NT2/D1 (cell line): ENCODE results near the gene GPR63.

Source experiments
- SUZ12 ChIP-seq: IDR thresholded peaks from 2 replicates; pipeline ENCODE4 v1.6.1; 2011; ENCODE audit not compliant: insufficient read length, insufficient read depth; ENCODE audit errors: extremely low read depth
- YY1 ChIP-seq: IDR thresholded peaks from 2 replicates; pipeline ENCODE4 v1.6.1; 2011; ENCODE audit not compliant: insufficient read length, insufficient read depth
- ZNF274 ChIP-seq: IDR thresholded peaks from 2 replicates; pipeline ENCODE4 v1.6.1; 2011; ENCODE audit warnings: mild to moderate bottlenecking, low read depth, low read length

GRCh38 chr6:96781557-96781956, 55.7 kb downstream of the GPR63 start:
- TF ChIP-seq YY1 (no peak), ZNF274 (no peak), SUZ12 (no peak)
